Measurements from ENCODE around the gene GMPR.
A peak's percentile ranks its signal among the peaks of the same experiment; 100 is the strongest.

The GMPR gene

DNA sequence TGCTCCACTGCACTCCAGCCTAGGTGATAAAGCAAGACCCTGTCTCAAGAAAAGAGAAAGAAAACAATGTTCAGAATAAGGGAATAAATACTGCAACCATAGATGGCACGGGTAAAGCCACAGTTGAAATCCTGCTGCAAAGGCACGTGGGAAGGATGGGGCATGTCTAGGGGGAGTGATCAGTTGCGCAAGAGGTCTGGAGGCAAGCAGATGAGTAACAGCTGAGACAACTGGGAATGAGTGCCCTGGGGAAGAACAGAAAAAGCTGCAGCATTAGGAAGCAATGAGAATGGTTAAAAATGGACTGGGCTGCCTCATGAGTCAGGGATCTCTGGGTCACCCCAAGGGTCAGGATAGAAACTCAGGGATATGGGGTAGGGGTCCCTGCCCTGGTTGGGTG is 96.3 kb downstream of the GMPR start:
- no peak for DNase-seq

GRCh38 chr6:16335176-16335575 is 96.8 kb downstream of the GMPR start:
- DNase-seq: no peak

DNA sequence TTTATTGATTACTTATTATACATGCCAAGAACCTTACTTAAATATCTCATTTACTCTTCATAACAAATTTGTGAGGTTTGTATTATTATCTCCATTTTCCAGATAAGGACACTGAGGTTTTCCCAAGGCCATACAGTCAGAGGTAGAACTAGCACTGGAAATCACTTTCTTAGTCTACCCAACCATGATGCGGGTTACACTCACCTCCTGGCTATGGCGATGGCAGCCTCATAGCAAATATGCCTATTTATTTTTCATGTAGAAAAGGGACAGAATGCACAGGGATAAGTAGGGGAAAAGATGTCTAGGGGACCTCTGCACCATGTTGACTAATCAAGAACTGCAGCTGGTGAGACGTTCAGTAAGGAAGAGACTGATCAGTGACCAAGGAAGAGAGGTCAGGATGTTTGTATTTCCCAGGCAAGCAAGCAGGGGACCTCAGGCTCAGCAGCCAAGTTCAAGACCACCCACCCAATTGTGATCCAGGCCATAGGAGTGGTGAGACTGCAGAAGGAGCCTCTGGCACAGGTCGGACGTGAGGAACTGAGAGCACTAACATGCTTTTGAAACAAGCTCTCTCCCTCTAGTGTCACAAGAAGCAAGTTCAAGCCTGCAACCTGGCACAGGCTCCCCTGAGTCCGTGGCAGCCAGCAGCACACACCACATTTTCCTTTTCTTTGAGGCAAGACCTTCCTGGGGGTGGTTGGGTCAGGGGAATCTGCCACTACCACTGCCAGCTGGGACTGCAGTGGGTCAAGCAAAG is 97.8 kb downstream of the GMPR start:
- DNase-seq: no peak

DNA sequence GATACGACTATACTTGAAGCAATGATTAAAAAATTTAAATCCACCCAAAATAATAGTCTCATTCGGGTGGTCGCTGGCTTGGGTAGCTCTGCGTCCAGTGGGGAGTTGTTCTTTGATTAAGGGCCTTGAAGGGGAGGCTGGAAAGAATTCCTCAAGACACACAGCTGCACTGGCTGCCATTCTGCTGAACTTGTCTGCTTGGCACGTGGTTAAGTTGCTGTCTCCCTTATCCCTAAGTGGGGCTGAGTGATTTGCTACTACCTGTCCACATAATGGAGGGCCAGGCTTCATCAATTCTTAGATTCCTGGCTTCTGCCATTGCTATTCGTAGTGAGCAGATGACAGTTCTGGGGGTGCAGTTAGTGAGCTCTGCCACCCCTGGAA is 98.5 kb downstream of the GMPR start:
- no peak for DNase-seq

DNA sequence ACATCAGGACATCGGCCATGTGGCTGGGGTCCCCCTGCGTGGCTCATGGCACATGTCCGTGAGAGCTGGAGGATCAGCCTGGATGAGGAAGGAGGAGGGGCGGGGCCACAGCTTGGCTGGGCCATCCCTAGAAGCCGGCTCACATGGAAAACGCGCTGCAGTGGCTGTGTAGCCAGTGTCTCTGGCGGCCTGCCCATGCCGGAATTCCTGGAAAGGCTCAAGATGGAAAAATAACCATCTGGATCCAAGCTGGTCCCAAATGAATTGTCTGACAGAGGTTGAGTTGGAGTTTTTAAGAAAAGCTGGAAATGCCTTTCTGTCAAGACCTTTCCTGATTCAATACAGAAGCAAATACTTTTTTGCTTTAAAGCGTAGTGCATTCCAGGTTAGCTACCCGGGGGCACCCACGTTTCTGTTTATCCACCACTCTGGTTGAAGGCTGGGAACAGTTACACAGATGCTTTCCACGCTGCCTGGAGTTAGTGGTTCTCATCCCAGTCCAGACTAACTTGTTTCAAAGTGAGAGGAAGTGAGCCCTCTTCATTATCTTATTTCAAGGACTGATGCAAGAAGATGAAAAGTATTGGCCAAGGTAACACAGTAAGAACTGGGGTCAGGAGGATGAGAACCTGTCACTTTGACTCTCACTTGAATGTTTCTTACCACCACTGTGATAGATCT is 99.0 kb downstream of the GMPR start:
- DNase-seq: no peak

- peak; percentile 15 to 65 for DNase-seq
These were observed 100.3 kb downstream of the GMPR start for GRCh38 chr6:16338577-16339264.

DNA sequence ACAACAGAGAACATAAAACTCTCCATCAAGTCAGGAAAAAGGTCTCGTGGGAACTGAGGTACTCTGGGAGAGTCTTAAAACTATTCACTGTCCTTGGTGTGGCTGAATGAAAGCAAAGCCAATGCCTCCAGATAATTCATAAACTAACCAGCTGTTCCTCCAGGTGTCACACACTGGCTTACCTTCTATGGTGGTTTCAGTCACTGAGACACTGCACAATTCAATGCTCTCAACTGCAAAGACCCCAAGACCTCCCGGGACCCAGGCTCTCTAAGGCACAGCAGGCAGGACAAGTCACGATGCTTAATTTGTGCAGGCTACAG is 100.8 kb downstream of the GMPR start:
- no peak for DNase-seq

- DNase-seq: no peak
These were observed 105.2 kb downstream of the GMPR start for GRCh38 chr6:16343593-16343992.

DNA sequence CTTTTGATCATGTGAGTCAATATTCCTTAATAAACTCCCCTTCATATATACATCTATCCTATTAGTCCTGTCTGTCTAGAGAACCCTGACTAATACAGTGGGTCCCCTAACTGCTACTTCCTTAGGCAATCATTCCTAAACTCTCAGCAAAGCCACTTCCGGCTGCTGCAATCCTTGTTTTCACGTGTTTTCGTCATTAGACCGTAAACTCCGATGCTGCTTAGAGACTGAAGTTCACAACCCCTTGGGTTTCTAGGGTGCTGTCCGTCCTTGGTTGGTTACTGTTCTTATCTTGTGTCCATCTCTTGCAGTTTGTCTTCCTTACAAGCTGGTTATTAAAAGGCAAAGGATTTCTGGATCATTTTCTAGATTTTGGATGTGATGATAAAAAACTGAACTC is 106.4 kb downstream of the GMPR start:
- DNase-seq: no peak
